HCT116 (cell line): ENCODE results near the gene MAPKAP1.

Experiments used
- FOSL1 ChIP-seq: IDR thresholded peaks from 2 replicates; pipeline ENCODE4 v1.6.1; 2012; ENCODE audit warnings: low read depth
- SRF ChIP-seq: IDR thresholded peaks from 2 replicates; pipeline ENCODE4 v1.6.1; 2012; ENCODE audit warnings: low read depth
- YY1 ChIP-seq: IDR thresholded peaks from 2 replicates; pipeline ENCODE4 v1.6.1; 2011; ENCODE audit warnings: low read length, low read depth, moderate library complexity, mild to moderate bottlenecking; ENCODE audit not compliant: insufficient replicate concordance; ENCODE audit errors: extremely low read depth
- ZFX ChIP-seq: fragments of 450-650 bp; IDR thresholded peaks from 2 replicates; pipeline ENCODE4 v1.6.1; 2017
- TF ChIP-seq, protein P1 (sequence below), 3 experiments: fragments of 200-600 bp in 1 of 3; sonication (generic) in 1 of 3; IDR thresholded peaks in 2 of 3; conservative IDR thresholded peaks in 1 of 3; 2 replicates each; pipeline ENCODE4 v1.5.1; 2012 to 2017; ENCODE audit warnings: low read depth in 2 of 3, low read length in 2 of 3, antibody characterized with exemption in 1 of 3, borderline replicate concordance in 1 of 3, control low read depth in 1 of 3, mild to moderate bottlenecking in 1 of 3, mixed read lengths in 1 of 3, mixed run types in 1 of 3, moderate library complexity in 1 of 3; ENCODE audit not compliant: insufficient read depth in 1 of 3

DNA sequence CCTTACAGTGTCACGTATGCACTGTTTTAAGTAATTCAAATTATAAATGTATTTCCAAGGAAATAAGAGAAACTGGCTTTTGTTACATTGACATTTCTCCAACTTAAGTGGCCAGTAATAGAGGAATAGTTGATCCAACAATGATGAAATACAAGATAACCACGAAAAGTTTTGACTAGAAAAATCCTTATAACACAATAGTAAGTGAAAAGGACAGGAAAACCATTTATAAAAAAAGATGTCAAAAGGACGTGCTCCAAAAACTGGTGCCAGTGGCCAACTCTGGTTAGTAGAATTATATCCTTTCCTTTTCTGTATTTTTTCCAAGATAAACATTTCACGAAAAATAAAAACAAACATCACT lies 234.5 kb downstream of the MAPKAP1 start:
- TF ChIP-seq FOSL1 (no peak), SRF (no peak), ZFX (no peak), YY1 (no peak)
- TF ChIP-seq, protein P1, sequence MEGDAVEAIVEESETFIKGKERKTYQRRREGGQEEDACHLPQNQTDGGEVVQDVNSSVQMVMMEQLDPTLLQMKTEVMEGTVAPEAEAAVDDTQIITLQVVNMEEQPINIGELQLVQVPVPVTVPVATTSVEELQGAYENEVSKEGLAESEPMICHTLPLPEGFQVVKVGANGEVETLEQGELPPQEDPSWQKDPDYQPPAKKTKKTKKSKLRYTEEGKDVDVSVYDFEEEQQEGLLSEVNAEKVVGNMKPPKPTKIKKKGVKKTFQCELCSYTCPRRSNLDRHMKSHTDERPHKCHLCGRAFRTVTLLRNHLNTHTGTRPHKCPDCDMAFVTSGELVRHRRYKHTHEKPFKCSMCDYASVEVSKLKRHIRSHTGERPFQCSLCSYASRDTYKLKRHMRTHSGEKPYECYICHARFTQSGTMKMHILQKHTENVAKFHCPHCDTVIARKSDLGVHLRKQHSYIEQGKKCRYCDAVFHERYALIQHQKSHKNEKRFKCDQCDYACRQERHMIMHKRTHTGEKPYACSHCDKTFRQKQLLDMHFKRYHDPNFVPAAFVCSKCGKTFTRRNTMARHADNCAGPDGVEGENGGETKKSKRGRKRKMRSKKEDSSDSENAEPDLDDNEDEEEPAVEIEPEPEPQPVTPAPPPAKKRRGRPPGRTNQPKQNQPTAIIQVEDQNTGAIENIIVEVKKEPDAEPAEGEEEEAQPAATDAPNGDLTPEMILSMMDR (IDR thresholded peaks at IDR 0.05 in 2 of 3, conservative IDR thresholded peaks at IDR 0.05 in 1 of 3; ENCODE audit: borderline replicate concordance in 1 of 3, insufficient read depth in 1 of 3, low read depth in 2 of 3, low read length in 2 of 3) = no peak
